H9 (cell line): ENCODE results near the gene ACSBG1. TPM values are rescaled to one million over a fixed set of nuclear protein-coding genes. Genes with fewer than 3 reads are reported as not detected.

Source experiments
- DNase-seq: peaks from one replicate; pipeline ENCODE4 v3.0.0-alpha.2; 2017
- H2AFZ ChIP-seq: one replicate; pipeline ENCODE4 v1.6.1; 2013; ENCODE audit warnings: mild to moderate bottlenecking, low read length, control low read depth, moderate library complexity
- H2AK5ac ChIP-seq: 2 replicates; pipeline ENCODE4 v1.6.1; 2013; ENCODE audit warnings: low read length, control low read depth, mixed read lengths; ENCODE audit not compliant: insufficient read length
- H2BK120ac ChIP-seq: one replicate; pipeline ENCODE4 v1.6.1; 2013; ENCODE audit warnings: low read depth, mild to moderate bottlenecking, low read length, control low read depth, inconsistent platforms; ENCODE audit not compliant: poor library complexity, severe bottlenecking
- H2BK12ac ChIP-seq: 2 replicates; pipeline ENCODE4 v1.6.1; 2013; ENCODE audit warnings: low read length, control low read depth, mixed read lengths, low read depth; ENCODE audit not compliant: insufficient read length
- H2BK15ac ChIP-seq: 2 replicates; pipeline ENCODE4 v1.6.1; 2013; ENCODE audit warnings: low read depth, low read length, control low read depth
- H2BK20ac ChIP-seq: one replicate; pipeline ENCODE4 v1.6.1; 2013; ENCODE audit warnings: low read depth, mild to moderate bottlenecking, low read length, control low read depth, inconsistent platforms; ENCODE audit not compliant: poor library complexity, severe bottlenecking
- H2BK5ac ChIP-seq: 2 replicates; pipeline ENCODE4 v1.6.1; 2013; ENCODE audit warnings: low read length, control low read depth, mixed read lengths; ENCODE audit not compliant: insufficient read length
- H3K14ac ChIP-seq: 2 replicates; pipeline ENCODE4 v1.6.1; 2013; ENCODE audit warnings: low read length, control low read depth; ENCODE audit not compliant: insufficient read depth
- H3K18ac ChIP-seq: 2 replicates; pipeline ENCODE4 v1.6.1; 2013; ENCODE audit warnings: low read depth, mild to moderate bottlenecking, mixed read lengths, low read length, control low read depth; ENCODE audit not compliant: insufficient read length
- H3K23ac ChIP-seq: 2 replicates; pipeline ENCODE4 v1.6.1; 2013; ENCODE audit warnings: low read length, control low read depth, mixed read lengths, low read depth; ENCODE audit not compliant: insufficient read length
- H3K23me2 ChIP-seq: 2 replicates; pipeline ENCODE4 v1.6.1; 2013; ENCODE audit warnings: low read depth, mild to moderate bottlenecking, mixed read lengths, low read length, control low read depth; ENCODE audit not compliant: insufficient read length, poor library complexity, severe bottlenecking
- H3K27ac ChIP-seq: 2 replicates; pipeline ENCODE4 v1.5.1; 2013; ENCODE audit warnings: low read length, control low read depth, mixed read lengths, low read depth; ENCODE audit not compliant: insufficient read length
- H3K27me3 ChIP-seq: 2 replicates; pipeline ENCODE4 v1.6.1; 2013; ENCODE audit warnings: low read length, control low read depth, inconsistent platforms; ENCODE audit not compliant: insufficient read depth
- H3K4ac ChIP-seq: 2 replicates; pipeline ENCODE4 v1.6.1; 2013; ENCODE audit warnings: low read depth, mild to moderate bottlenecking, control low read depth, inconsistent platforms, low read length, moderate library complexity
- H3K4me1 ChIP-seq: 2 replicates; pipeline ENCODE4 v1.6.1; 2013; ENCODE audit warnings: low read length, control low read depth, inconsistent platforms; ENCODE audit not compliant: insufficient read depth
- H3K4me2 ChIP-seq: 2 replicates; pipeline ENCODE4 v1.6.1; 2013; ENCODE audit warnings: low read length, control low read depth, mixed read lengths; ENCODE audit not compliant: insufficient read length, insufficient read depth
- H3K56ac ChIP-seq: 2 replicates; pipeline ENCODE4 v1.6.1; 2013; ENCODE audit warnings: low read depth, mild to moderate bottlenecking, mixed read lengths, low read length, control low read depth; ENCODE audit not compliant: insufficient read length
- H3K79me1 ChIP-seq: 2 replicates; pipeline ENCODE4 v1.6.1; 2013; ENCODE audit warnings: low read depth, mild to moderate bottlenecking, moderate library complexity, low read length, control low read depth, inconsistent platforms; ENCODE audit not compliant: insufficient read depth, poor library complexity, severe bottlenecking
- H3K79me2 ChIP-seq: 2 replicates; pipeline ENCODE4 v1.6.1; 2013; ENCODE audit warnings: low read length, control low read depth, inconsistent platforms; ENCODE audit not compliant: insufficient read depth
- H3K9ac ChIP-seq: 2 replicates; pipeline ENCODE4 v1.6.1; 2013; ENCODE audit warnings: low read length, control low read depth, mixed read lengths; ENCODE audit not compliant: insufficient read length; ENCODE audit errors: extremely low read depth
- H3K9me3 ChIP-seq: one replicate; pipeline ENCODE4 v1.6.1; 2013; ENCODE audit warnings: low read depth, low read length, inconsistent platforms; ENCODE audit not compliant: control insufficient read depth
- H3T11ph ChIP-seq: one replicate; pipeline ENCODE4 v1.6.1; 2013; ENCODE audit warnings: mild to moderate bottlenecking, low read length, control low read depth, inconsistent platforms
- H4K20me1 ChIP-seq: one replicate; pipeline ENCODE4 v1.6.1; 2013; ENCODE audit not compliant: control insufficient read depth, insufficient read length, insufficient read depth
- H4K5ac ChIP-seq: 2 replicates; pipeline ENCODE4 v1.6.1; 2013; ENCODE audit warnings: low read depth, mild to moderate bottlenecking, mixed read lengths, low read length, control low read depth; ENCODE audit not compliant: insufficient read length
- H4K8ac ChIP-seq: replicated peaks from 2 replicates; pipeline ENCODE4 v1.6.1; 2013; ENCODE audit warnings: low read length, control low read depth, mixed read lengths, low read depth; ENCODE audit not compliant: insufficient read length
- H4K91ac ChIP-seq: 2 replicates; pipeline ENCODE4 v1.6.1; 2013; ENCODE audit warnings: low read depth, mild to moderate bottlenecking, moderate library complexity, mixed read lengths, low read length, control low read depth; ENCODE audit not compliant: insufficient read length
- H3K27ac Mint-ChIP-seq, 3 experiments: 2 replicates in 2 of 3; 3 replicates in 1 of 3; pipeline ENCODE4 v1.8.0; 2020 to 2021; ENCODE audit warnings: mixed read lengths in 3 of 3, mild to moderate bottlenecking in 1 of 3, moderate library complexity in 1 of 3
- H3K27me3 Mint-ChIP-seq: 2 replicates; pipeline ENCODE4 v1.8.0; 2021; ENCODE audit warnings: low read depth, mild to moderate bottlenecking, moderate library complexity, mixed read lengths
- H3K36me3 Mint-ChIP-seq, 3 experiments: 2 replicates in 2 of 3; 3 replicates in 1 of 3; pipeline ENCODE4 v1.8.0; 2020 to 2021; ENCODE audit warnings: low read depth in 3 of 3, mixed read lengths in 3 of 3; ENCODE audit not compliant: insufficient read depth in 1 of 3
- H3K4me1 Mint-ChIP-seq, 2 experiments: 2 replicates each; pipeline ENCODE4 v1.8.0; 2020; ENCODE audit warnings: mixed read lengths in 2 of 2
- H3K4me3 Mint-ChIP-seq, 2 experiments: 2 replicates in 1 of 2; 3 replicates in 1 of 2; pipeline ENCODE4 v1.8.0; 2020 to 2021; ENCODE audit warnings: mild to moderate bottlenecking in 2 of 2, mixed read lengths in 2 of 2, moderate library complexity in 1 of 2
- H3K9me3 Mint-ChIP-seq, 2 experiments: 2 replicates in 1 of 2; 3 replicates in 1 of 2; pipeline ENCODE4 v1.8.0; 2020; ENCODE audit warnings: mild to moderate bottlenecking in 2 of 2, mixed read lengths in 2 of 2, moderate library complexity in 1 of 2
- CTCF ChIP-seq: fragments of 200-600 bp; sonication (generic); conservative IDR thresholded peaks from 3 replicates; pipeline ENCODE4 v1.8.0; 2021; ENCODE audit warnings: antibody characterized with exemption, mild to moderate bottlenecking
- WGBS: extraction: QIAGEN DNeasy Blood & Tissue Kit; methylation state at CpG from one replicate; pipeline ENCODE4 v1.1.7; 2013; ENCODE audit warnings: missing lambda C conversion rate, low lambda C conversion rate, mixed read lengths; ENCODE audit not compliant: insufficient read length; ENCODE audit errors: extremely low coverage; 5-methylcytosine and 5-hydroxymethylcytosine counted together
- total RNA-seq: library from RNA; stranded (reverse); gene quantifications from 2 replicates; pipeline ENCODE4 v1.2.1, GENCODE V29; 2021

The ACSBG1 gene
- total RNA-seq, 1 experiment from 2014 or later = 2.2 TPM

- WGBS = no CpG with 5 or more reads among the region's 5 CpGs
Measured at GRCh38 chr15:78210349-78210717, 24.0 kb downstream of the ACSBG1 start.

More at GRCh38 chr15:78210349-78210717, 24.0 kb downstream of the ACSBG1 start:
- H3K4me3 Mint-ChIP-seq = no peak overlapping the region
- TF ChIP-seq CTCF = no peak
- Histone ChIP-seq H3K23me2 (no peaks in the 10 kb centered on the region), H2BK5ac (no peak overlapping the region), H2AFZ (no peak overlapping the region), H2BK15ac (no peak overlapping the region), H3K79me1 (no peaks in the 10 kb centered on the region), H2BK120ac (no peak overlapping the region), H3K56ac (no peak overlapping the region), H3K4me2 (no peak overlapping the region), H3T11ph (no peak overlapping the region), H3K79me2 (no peaks in the 10 kb centered on the region), H3K4ac (no peak overlapping the region), H2BK12ac (no peak overlapping the region), H3K23ac (no peak overlapping the region), H2BK20ac (no peak overlapping the region), H3K9me3 (no peaks in the 10 kb centered on the region), H4K20me1 (no peaks in the 10 kb centered on the region), H3K14ac (no peak overlapping the region), H4K8ac (no peak overlapping the region), H3K27ac (no peak overlapping the region), H2AK5ac (no peak overlapping the region), H3K18ac (no peak overlapping the region), H3K4me1 (peaks cover 2% of the 10 kb centered on the region; the same call in 1 of the 2 replicates), H3K27me3 (no peaks in the 10 kb centered on the region), H4K5ac (no peak overlapping the region), H3K9ac (no peak overlapping the region), H4K91ac (no peak overlapping the region)
- no peaks in the 10 kb centered on the region for H3K36me3 Mint-ChIP-seq
- DNase-seq = no peak
- H3K27ac Mint-ChIP-seq = no peak overlapping the region
- peaks cover 2% of the 10 kb centered on the region; the same call in 1 of the 2 replicates for H3K27me3 Mint-ChIP-seq
- no peaks in the 10 kb centered on the region; a peak in 1 of 5 replicates for H3K9me3 Mint-ChIP-seq
- H3K4me1 Mint-ChIP-seq = peaks cover 13 to 23% of the 10 kb centered on the region in 2 experiments
